Subcutaneous preadipocyte (primary cell): ENCODE measurements around the gene SCYGR2. TPM values are rescaled to one million over a fixed set of nuclear protein-coding genes. Genes with fewer than 3 reads are reported as not detected.

Experiments used
- total RNA-seq: library from RNA; depleted of rRNA; stranded (reverse); fragments of >200 nt; gene quantifications from 2 replicates; pipeline ENCODE4 v1.2.3, GENCODE V29; 2012

The SCYGR2 gene, protein sequence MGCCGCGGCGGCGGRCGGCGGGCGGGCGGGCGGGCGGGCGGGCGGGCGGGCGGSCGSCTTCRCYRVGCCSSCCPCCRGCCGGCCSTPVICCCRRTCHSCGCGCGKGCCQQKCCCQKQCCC
- total RNA-seq, result not detected in 2 replicates

DNA sequence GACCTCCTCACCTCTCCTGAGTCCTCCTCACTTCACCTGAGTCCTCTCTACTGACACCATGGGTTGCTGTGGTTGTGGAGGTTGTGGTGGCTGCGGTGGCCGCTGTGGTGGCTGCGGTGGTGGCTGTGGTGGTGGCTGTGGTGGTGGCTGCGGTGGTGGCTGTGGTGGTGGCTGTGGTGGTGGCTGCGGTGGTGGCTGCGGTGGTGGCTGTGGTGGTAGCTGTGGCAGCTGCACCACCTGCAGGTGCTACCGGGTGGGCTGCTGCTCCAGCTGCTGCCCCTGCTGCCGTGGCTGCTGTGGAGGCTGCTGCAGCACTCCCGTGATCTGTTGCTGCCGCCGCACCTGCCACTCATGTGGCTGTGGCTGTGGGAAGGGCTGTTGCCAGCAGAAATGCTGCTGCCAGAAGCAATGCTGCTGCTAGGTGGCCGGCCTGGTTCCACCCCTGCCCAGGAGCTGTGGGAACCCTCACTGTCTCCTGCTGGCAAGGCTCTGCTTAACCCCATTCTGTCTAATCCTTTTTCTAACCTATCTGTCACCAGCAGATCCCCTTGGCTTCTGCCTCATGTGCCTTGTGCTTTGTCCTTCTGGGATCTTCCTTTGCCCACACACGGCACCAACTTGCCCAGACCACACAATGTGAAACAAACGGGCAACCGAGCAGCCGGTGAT lies at the start of gene SCYGR2:
TSS of gene SCYGR2 (plus strand) at position 59 of the 669 bp plus-strand sequence. CDS start at position 59, 0 bp downstream.

DNA sequence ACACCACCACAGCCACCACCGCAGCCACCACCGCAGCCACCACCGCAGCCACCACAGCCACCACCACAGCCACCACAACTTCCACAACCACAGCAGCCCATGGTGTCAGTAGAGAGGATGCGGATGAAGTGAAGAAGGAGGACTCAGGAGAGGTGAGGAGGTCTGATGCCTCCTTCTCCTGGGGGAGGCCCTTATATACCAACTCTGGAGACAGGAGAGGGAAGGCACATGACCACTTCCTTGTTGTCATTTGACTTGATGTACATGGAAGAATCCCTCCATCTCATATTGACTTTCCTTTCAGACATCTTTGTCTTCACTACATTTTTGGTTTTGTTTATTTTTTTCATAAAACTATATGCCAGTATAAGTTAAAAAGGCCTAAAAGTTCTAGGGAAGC lies 16.0 kb downstream of the SCYGR2 start, which contains the start of gene SCYGR3:
TSS of gene SCYGR3 (minus strand) at position 101 of the 400 bp plus-strand sequence. CDS start at position 101, 0 bp downstream.

DNA sequence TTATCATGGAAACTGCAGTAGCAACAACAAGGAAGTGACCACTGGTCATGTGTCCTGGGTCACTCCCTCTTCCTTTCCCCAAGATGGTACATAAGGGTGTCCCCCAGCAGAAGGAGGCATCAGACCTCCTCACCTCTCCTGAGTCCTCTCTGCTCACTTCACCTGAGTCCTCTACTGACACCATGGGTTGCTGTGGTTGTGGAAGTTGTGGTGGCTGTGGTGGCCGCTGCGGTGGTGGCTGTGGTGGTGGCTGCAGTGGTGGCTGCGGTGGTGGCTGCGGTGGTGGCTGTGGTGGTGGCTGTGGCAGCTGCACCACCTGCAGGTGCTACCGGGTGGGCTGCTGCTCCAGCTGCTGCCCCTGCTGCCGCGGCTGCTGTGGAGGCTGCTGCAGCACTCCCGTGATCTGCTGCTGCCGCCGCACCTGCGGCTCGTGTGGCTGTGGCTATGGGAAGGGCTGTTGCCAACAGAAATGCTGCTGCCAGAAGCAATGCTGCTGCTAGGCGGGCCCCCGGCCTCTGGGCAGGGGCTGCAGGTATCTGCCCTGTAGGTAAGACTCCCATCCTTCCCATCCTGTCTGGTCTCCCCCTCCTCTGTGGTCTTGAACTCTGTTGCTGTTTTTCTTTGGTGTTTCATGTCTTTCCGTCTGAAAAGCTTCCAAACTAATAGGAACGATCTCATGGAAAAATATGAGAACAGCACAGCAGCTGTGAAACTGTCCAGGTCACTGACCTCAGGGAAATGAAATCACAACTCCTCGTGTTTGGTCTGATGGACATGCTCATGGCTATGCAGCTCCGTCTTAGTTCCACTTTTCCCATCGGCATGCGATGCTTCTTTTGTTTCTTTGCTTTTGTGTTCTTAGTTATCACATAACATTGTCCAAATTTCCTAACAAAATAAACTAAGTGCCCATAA lies 18.9 kb downstream of the SCYGR2 start, which contains the start of gene SCYGR4:
TSS of gene SCYGR4 (plus strand) at position 183 of the 915 bp plus-strand sequence. CDS start at position 183, 0 bp downstream.

Other genes starting within 250 kb of the SCYGR2 start
- under 0.01 TPM in 1 of 2 replicates, not detected in the other for gene TM4SF20, start 219.6 kb upstream of the SCYGR2 start, total RNA-seq
- gene SCYGR1, start 210.9 kb upstream of the SCYGR2 start, total RNA-seq, result not detected in 2 replicates
- gene AGFG1, start 126.7 kb upstream of the SCYGR2 start, total RNA-seq, result 75.0 and 103 TPM in 2 replicates
- not detected in 2 replicates for gene SCYGR3, start 15.9 kb downstream of the SCYGR2 start, total RNA-seq
- gene SCYGR4, start 18.6 kb downstream of the SCYGR2 start, total RNA-seq, result not detected in 2 replicates
- not detected in 2 replicates for gene SCYGR5, start 67.9 kb downstream of the SCYGR2 start, total RNA-seq
- 1.4 and 1.8 TPM in 2 replicates for gene SLC19A3, start 119.1 kb downstream of the SCYGR2 start, total RNA-seq
- gene SCYGR6, start 125.9 kb downstream of the SCYGR2 start, total RNA-seq, result not detected in 2 replicates
- not detected in 2 replicates for gene SCYGR7, start 129.4 kb downstream of the SCYGR2 start, total RNA-seq
- gene SCYGR8, start 147.0 kb downstream of the SCYGR2 start, total RNA-seq, result not detected in 2 replicates
- 1.1 and 1.2 TPM in 2 replicates for gene CCL20, start 214.9 kb downstream of the SCYGR2 start, total RNA-seq